H1 (cell line): ENCODE results near the gene DAPK3. TPM values are rescaled to one million over a fixed set of nuclear protein-coding genes. Genes with fewer than 3 reads are reported as not detected.

ENCODE experiments used
- CTCF ChIA-PET: fragments of 300-600 bp; sonication (Branson Sonifier 250); formaldehyde crosslinking; loops from one replicate; lab custom pipeline; 2021; ENCODE audit not compliant: partially characterized antibody; lab: Charles Lee
- POLR2A ChIA-PET: fragments of 300-600 bp; sonication (Branson Sonifier 250); formaldehyde crosslinking; loops from one replicate; lab custom pipeline; 2021; ENCODE audit warnings: inconsistent platforms; ENCODE audit not compliant: partially characterized antibody; lab: Charles Lee
- DNase-seq, 2 experiments: peaks; one replicate each; pipeline versions ENCODE4 v3.0.0 to v3.0.0-alpha.2; 2010 to 2022; ENCODE audit warnings: low spot score in 2 of 2, low read depth in 1 of 2, mixed read lengths in 1 of 2
- FAIRE-seq: peaks from 2 replicates; lab custom pipeline; 2011; peaks lifted over from hg19 to GRCh38; lab: Jason Lieb, UNC
- H2AFZ ChIP-seq: 2 replicates; pipeline ENCODE4 v1.8.1; 2012; ENCODE audit warnings: low read length, inconsistent platforms
- H2AK5ac ChIP-seq: 2 replicates; pipeline ENCODE4 v1.6.1; 2013; ENCODE audit warnings: low read depth, low read length
- H2BK120ac ChIP-seq: replicated peaks from 2 replicates; pipeline ENCODE3; 2013; ENCODE audit warnings: low read depth, low read length, inconsistent platforms
- H2BK12ac ChIP-seq: 2 replicates; pipeline ENCODE4 v1.6.1; 2013; ENCODE audit warnings: low read depth, low read length
- H2BK15ac ChIP-seq: 2 replicates; pipeline ENCODE4 v1.6.1; 2013; ENCODE audit warnings: low read length
- H2BK20ac ChIP-seq: 2 replicates; pipeline ENCODE4 v1.6.1; 2013; ENCODE audit warnings: low read length
- H2BK5ac ChIP-seq: 2 replicates; pipeline ENCODE4 v1.6.1; 2013; ENCODE audit warnings: low read depth, low read length
- H3K14ac ChIP-seq: 2 replicates; pipeline ENCODE4 v1.6.1; 2013; ENCODE audit warnings: inconsistent platforms; ENCODE audit not compliant: insufficient read length
- H3K18ac ChIP-seq: 2 replicates; pipeline ENCODE4 v1.6.1; 2013; ENCODE audit warnings: low read length; ENCODE audit errors: extremely low read depth
- H3K23ac ChIP-seq: 2 replicates; pipeline ENCODE4 v1.6.1; 2013; ENCODE audit warnings: inconsistent platforms; ENCODE audit not compliant: insufficient read length
- H3K23me2 ChIP-seq: 2 replicates; pipeline ENCODE4 v1.6.1; 2013; ENCODE audit warnings: low read depth, low read length
- H3K27ac ChIP-seq: 2 replicates; pipeline ENCODE4 v1.6.1; 2011; ENCODE audit warnings: low read depth, low read length, inconsistent platforms
- H3K27me3 ChIP-seq, 4 experiments: replicated peaks in 1 of 4; 1 replicate in 1 of 4; 2 replicates in 3 of 4; pipeline versions ENCODE4 v1.6.1 to v1.8.1; 2011 to 2013; ENCODE audit warnings: low read length in 3 of 4, mild to moderate bottlenecking in 3 of 4, inconsistent platforms in 2 of 4, mixed read lengths in 2 of 4, moderate library complexity in 1 of 4; ENCODE audit not compliant: control insufficient read depth in 3 of 4, insufficient read depth in 3 of 4; ENCODE audit errors: extremely low read depth in 1 of 4
- H3K36me3 ChIP-seq, 4 experiments: 2 replicates each; pipeline versions ENCODE4 v1.6.1 to v1.8.1; 2011 to 2013; ENCODE audit warnings: mild to moderate bottlenecking in 4 of 4, low read length in 3 of 4, moderate library complexity in 2 of 4, control low read depth in 1 of 4, inconsistent platforms in 1 of 4; ENCODE audit not compliant: insufficient read depth in 4 of 4, control insufficient read depth in 2 of 4
- H3K4ac ChIP-seq: replicated peaks from 2 replicates; pipeline ENCODE3; 2013; ENCODE audit warnings: low read length, low read depth, mixed read lengths, inconsistent platforms; ENCODE audit not compliant: insufficient read length
- H3K4me1 ChIP-seq, 4 experiments: replicated peaks in 1 of 4; 1 replicate in 1 of 4; 2 replicates in 3 of 4; pipeline versions ENCODE4 v1.6.1 to v1.8.1; 2011 to 2013; ENCODE audit warnings: low read length in 3 of 4, inconsistent platforms in 2 of 4, mixed read lengths in 1 of 4; ENCODE audit not compliant: insufficient read depth in 4 of 4, control insufficient read depth in 3 of 4
- H3K4me2 ChIP-seq, 2 experiments: 2 replicates each; pipeline versions ENCODE4 v1.6.1 to v1.8.1; 2011 to 2013; ENCODE audit warnings: low read depth in 2 of 2, low read length in 2 of 2, control low read depth in 1 of 2, inconsistent platforms in 1 of 2, mild to moderate bottlenecking in 1 of 2; ENCODE audit not compliant: insufficient read depth in 1 of 2
- H3K4me3 ChIP-seq, 4 experiments: fragments of 200-600, 300-600 bp in 1 of 4; sonication (generic), shearing (Covaris generic), sonication (Bioruptor Twin) in 1 of 4; 2 replicates each; pipeline versions ENCODE4 v1.5.1 to v1.8.1; 2011 to 2016; ENCODE audit warnings: low read length in 4 of 4, low read depth in 3 of 4, control low read depth in 2 of 4, inconsistent platforms in 2 of 4, mild to moderate bottlenecking in 2 of 4, mixed read lengths in 1 of 4, moderate library complexity in 1 of 4; ENCODE audit not compliant: insufficient read depth in 2 of 4; ENCODE audit errors: extremely low read depth in 1 of 4
- H3K56ac ChIP-seq: replicated peaks from 2 replicates; pipeline ENCODE3; 2013; ENCODE audit warnings: low read depth, mild to moderate bottlenecking, mixed read lengths, low read length, inconsistent platforms; ENCODE audit not compliant: insufficient read length
- H3K79me1 ChIP-seq: 2 replicates; pipeline ENCODE4 v1.6.1; 2013; ENCODE audit warnings: low read depth, low read length, control low read depth
- H3K79me2 ChIP-seq, 2 experiments: 2 replicates each; pipeline versions ENCODE4 v1.6.1 to v1.8.1; 2012 to 2013; ENCODE audit warnings: low read length in 2 of 2, mild to moderate bottlenecking in 2 of 2, inconsistent platforms in 1 of 2; ENCODE audit not compliant: insufficient read depth in 2 of 2, control insufficient read depth in 1 of 2
- H3K9ac ChIP-seq, 4 experiments: replicated peaks in 1 of 4; 1 replicate in 1 of 4; 2 replicates in 3 of 4; pipeline versions ENCODE4 v1.6.1 to v1.8.1; 2011 to 2013; ENCODE audit warnings: low read depth in 3 of 4, low read length in 3 of 4, control low read depth in 2 of 4, mild to moderate bottlenecking in 2 of 4, moderate library complexity in 2 of 4, inconsistent platforms in 1 of 4; ENCODE audit errors: extremely low read depth in 1 of 4
- H3K9me3 ChIP-seq, 2 experiments: 2 replicates each; pipeline versions ENCODE4 v1.6.1 to v1.8.1; 2012 to 2013; ENCODE audit warnings: mild to moderate bottlenecking in 2 of 2, moderate library complexity in 2 of 2, control low read depth in 1 of 2, inconsistent platforms in 1 of 2, low read depth in 1 of 2, low read length in 1 of 2, mixed read lengths in 1 of 2; ENCODE audit not compliant: insufficient read depth in 2 of 2
- H4K20me1 ChIP-seq, 2 experiments: replicated peaks in 1 of 2; 2 replicates each; pipeline versions ENCODE3 to v1.8.1; 2011 to 2013; ENCODE audit warnings: inconsistent platforms in 2 of 2, low read length in 2 of 2, mild to moderate bottlenecking in 1 of 2; ENCODE audit not compliant: insufficient read depth in 2 of 2, control insufficient read depth in 1 of 2
- H4K5ac ChIP-seq: 2 replicates; pipeline ENCODE4 v1.6.1; 2013; ENCODE audit warnings: low read length, low read depth, mixed read lengths, inconsistent platforms; ENCODE audit not compliant: insufficient read length
- H4K8ac ChIP-seq: 2 replicates; pipeline ENCODE4 v1.8.0; 2013; ENCODE audit warnings: mild to moderate bottlenecking, moderate library complexity, low read length, inconsistent platforms; ENCODE audit not compliant: insufficient read depth; ENCODE audit errors: extremely low read depth
- H4K91ac ChIP-seq: replicated peaks from 2 replicates; pipeline ENCODE3; 2013; ENCODE audit warnings: low read length, mixed read lengths, inconsistent platforms; ENCODE audit not compliant: insufficient read length
- CEBPB ChIP-seq: IDR thresholded peaks from 2 replicates; pipeline ENCODE4 v1.6.1; 2012; ENCODE audit warnings: low read depth, low read length
- MAFK ChIP-seq: IDR thresholded peaks from 2 replicates; pipeline ENCODE4 v1.6.1; 2012; ENCODE audit warnings: low read depth, mild to moderate bottlenecking, improper control_type of control experiment, low read length
- NANOG ChIP-seq: IDR thresholded peaks from 2 replicates; pipeline ENCODE4 v1.6.1; 2011; ENCODE audit warnings: low read length, low read depth, mild to moderate bottlenecking, inconsistent platforms; ENCODE audit not compliant: insufficient read depth, poor library complexity, severe bottlenecking
- POLR2A ChIP-seq, 2 experiments: IDR thresholded peaks; 1 replicate in 1 of 2; 2 replicates in 1 of 2; pipeline ENCODE4 v1.6.1; 2011; ENCODE audit warnings: low read depth in 2 of 2, low read length in 2 of 2, mild to moderate bottlenecking in 2 of 2; ENCODE audit errors: control extremely low read depth in 1 of 2
- POLR2AphosphoS5 ChIP-seq: IDR thresholded peaks from 2 replicates; pipeline ENCODE4 v1.6.1; 2011; ENCODE audit warnings: low read depth, low read length
- SIN3A ChIP-seq, 2 experiments: IDR thresholded peaks in 1 of 2; conservative IDR thresholded peaks in 1 of 2; 2 replicates each; pipeline ENCODE4 v1.6.1; 2011 to 2012; ENCODE audit warnings: low read length in 2 of 2, improper control_type of control experiment in 1 of 2, low read depth in 1 of 2, mild to moderate bottlenecking in 1 of 2
- SIRT6 ChIP-seq: IDR thresholded peaks from one replicate; pipeline ENCODE4 v1.7.1; 2012; ENCODE audit warnings: low read length, inconsistent platforms
- SP1 ChIP-seq: IDR thresholded peaks from 2 replicates; pipeline ENCODE4 v1.6.1; 2011; ENCODE audit warnings: low read depth, low read length
- ZNF274 ChIP-seq: IDR thresholded peaks from 2 replicates; pipeline ENCODE4 v1.7.0; 2012; ENCODE audit warnings: low read length, borderline replicate concordance; ENCODE audit errors: extremely low read depth
- WGBS, 2 experiments: shearing (Covaris generic) in 1 of 2; methylation state at CpG; one replicate each; pipeline versions ENCODE4 v1.1.6 to v1.1.7; 2013 to 2015; ENCODE audit warnings: low lambda C conversion rate in 2 of 2, mixed read lengths in 2 of 2, inconsistent platforms in 1 of 2, low coverage in 1 of 2, missing lambda C conversion rate in 1 of 2; ENCODE audit not compliant: insufficient replicate concordance in 2 of 2, insufficient coverage in 1 of 2, insufficient read length in 1 of 2; ENCODE audit errors: extremely low coverage in 1 of 2, missing lambda C conversion rate in 1 of 2; 5-methylcytosine and 5-hydroxymethylcytosine counted together
- polyA plus RNA-seq, 7 experiments: library from polyadenylated mRNA; depleted of rRNA in 3 of 7; stranded (reverse) in 5 of 7; unstranded in 2 of 7; fragments of >200 nt in 5 of 7; fragments of 200-250 nt in 2 of 7; gene quantifications; 1 replicate in 5 of 7; 2 replicates in 1 of 7; 4 replicates in 1 of 7; pipeline versions ENCODE4 v1.2.1 to v1.2.3, GENCODE V29; 2011 to 2013; ENCODE audit warnings: missing spikeins in 2 of 7, mixed read lengths in 2 of 7
- total RNA-seq: library from RNA; stranded (reverse); fragmentation: NEBNext Ultra II Directional; extraction: Animal tissue kit (Norgen Biotek cat#: 25700); gene quantifications from 2 replicates; pipeline ENCODE4 v1.2.1, GENCODE V29; 2021

DAPK3 gene
- total and polyA plus RNA-seq, 2 of the 8 experiments (the other 6 are each of a cell fraction or from before 2014, with no cell fraction given): 53.2 to 78.1 TPM

GRCh38 chr19:3980353-3981251, 9.7 kb upstream of the DAPK3 start:
- no peak overlapping the region for H3K14ac ChIP-seq
- WGBS, 2 experiments: 94% methylated on average over 31 of the region's 31 CpGs; no CpG with 5 or more reads in 1 of the 2 experiments
- peak overlapping the region; percentile 91; the same call in 1 of the 2 replicates for H4K8ac ChIP-seq
- H3K9ac ChIP-seq: peak overlapping the region in 1 of 4 experiments; percentile 42; a peak in 3 of 7 replicates
- no peak overlapping the region for H3K18ac ChIP-seq
- H3K36me3 ChIP-seq: peaks cover 78 to 91% (median 84%) of the 10 kb centered on the region in 4 experiments
- POLR2A ChIA-PET: interaction anchor here (0.6 to 12.0 kb wide), 16 partner anchors 9 to 201 kb away, joined by 3 to 870 read pairs (median 4); partner anchors contain the start of genes DAPK3, NMRK2 and PIAS4
- no peak overlapping the region for H2AK5ac ChIP-seq
- no peak overlapping the region; the same call in 1 of the 2 replicates for H2BK5ac ChIP-seq
- H3K79me2 ChIP-seq: peaks cover 19 to 68% of the 10 kb centered on the region in 2 experiments
- no peak overlapping the region for H3K4me3 ChIP-seq
- FAIRE-seq (no peak), DNase-seq (no peak)
- H3K56ac ChIP-seq: no peak overlapping the region
- no peaks in the 10 kb centered on the region for H3K27me3 ChIP-seq
- no peak overlapping the region for H2BK120ac ChIP-seq
- H3K23me2 ChIP-seq: peaks cover 8% of the 10 kb centered on the region
- H3K4ac ChIP-seq: no peak overlapping the region
- TF ChIP-seq CEBPB (no peak), ZNF274 (no peak), MAFK (no peak), SIN3A (conservative IDR thresholded peaks at IDR 0.05 in 1 of 2, IDR thresholded peaks at IDR 0.05 in 1 of 2; ENCODE audit: low read depth in 1 of 2, low read length in 2 of 2) (0 out of 4 replicates have a peak, but pooled peaks of 1 of the 2 experiments have one; percentile 44), SIRT6 (peak; percentile 27), SP1 (peak; percentile 9; the same call in 1 of the 2 replicates), POLR2AphosphoS5 (peak; percentile 82; the same call in 1 of the 2 replicates), NANOG (no peak), POLR2A (IDR thresholded peaks at IDR 0.05; ENCODE audit: control extremely low read depth in 1 of 2, low read depth in 2 of 2, low read length in 2 of 2) (peak in 1 of 2 experiments; percentile 80; a peak in 2 of 3 replicates)
- H3K4me2 ChIP-seq: no peak overlapping the region
- H4K5ac ChIP-seq: no peak overlapping the region
- H2BK12ac ChIP-seq: no peak overlapping the region
- CTCF ChIA-PET: no interaction called here
- peaks cover 82 to 85% of the 10 kb centered on the region in 2 experiments for H4K20me1 ChIP-seq
- H4K91ac ChIP-seq: no peak overlapping the region
- H3K27ac ChIP-seq: peak overlapping the region; percentile 29; the same call in 1 of the 2 replicates
- no peak overlapping the region for H2BK20ac ChIP-seq
- H2BK15ac ChIP-seq: no peak overlapping the region
- H2AFZ ChIP-seq: no peak overlapping the region
- no peaks in the 10 kb centered on the region for H3K9me3 ChIP-seq
- H3K4me1 ChIP-seq: peaks cover 0 to 13% (median 8%) of the 10 kb centered on the region in 4 experiments; a peak in 6 of 7 replicates
- H3K79me1 ChIP-seq: peaks cover 20% of the 10 kb centered on the region
- H3K23ac ChIP-seq: no peak overlapping the region
